Activated CD8-positive, alpha-beta memory T cell treated with anti-CD3 and anti-CD28 coated beads, Interleukin-2, amount 50 U/mL, for 1 hour (primary cell): ENCODE data around the gene CEP290.
A peak's percentile ranks its signal among the peaks of the same experiment; 100 is the strongest.

Source experiments
- DNase-seq: peaks from one replicate; pipeline ENCODE4 v3.0.0-alpha.2; 2020; ENCODE audit errors: extremely low read depth

The CEP290 gene, protein sequence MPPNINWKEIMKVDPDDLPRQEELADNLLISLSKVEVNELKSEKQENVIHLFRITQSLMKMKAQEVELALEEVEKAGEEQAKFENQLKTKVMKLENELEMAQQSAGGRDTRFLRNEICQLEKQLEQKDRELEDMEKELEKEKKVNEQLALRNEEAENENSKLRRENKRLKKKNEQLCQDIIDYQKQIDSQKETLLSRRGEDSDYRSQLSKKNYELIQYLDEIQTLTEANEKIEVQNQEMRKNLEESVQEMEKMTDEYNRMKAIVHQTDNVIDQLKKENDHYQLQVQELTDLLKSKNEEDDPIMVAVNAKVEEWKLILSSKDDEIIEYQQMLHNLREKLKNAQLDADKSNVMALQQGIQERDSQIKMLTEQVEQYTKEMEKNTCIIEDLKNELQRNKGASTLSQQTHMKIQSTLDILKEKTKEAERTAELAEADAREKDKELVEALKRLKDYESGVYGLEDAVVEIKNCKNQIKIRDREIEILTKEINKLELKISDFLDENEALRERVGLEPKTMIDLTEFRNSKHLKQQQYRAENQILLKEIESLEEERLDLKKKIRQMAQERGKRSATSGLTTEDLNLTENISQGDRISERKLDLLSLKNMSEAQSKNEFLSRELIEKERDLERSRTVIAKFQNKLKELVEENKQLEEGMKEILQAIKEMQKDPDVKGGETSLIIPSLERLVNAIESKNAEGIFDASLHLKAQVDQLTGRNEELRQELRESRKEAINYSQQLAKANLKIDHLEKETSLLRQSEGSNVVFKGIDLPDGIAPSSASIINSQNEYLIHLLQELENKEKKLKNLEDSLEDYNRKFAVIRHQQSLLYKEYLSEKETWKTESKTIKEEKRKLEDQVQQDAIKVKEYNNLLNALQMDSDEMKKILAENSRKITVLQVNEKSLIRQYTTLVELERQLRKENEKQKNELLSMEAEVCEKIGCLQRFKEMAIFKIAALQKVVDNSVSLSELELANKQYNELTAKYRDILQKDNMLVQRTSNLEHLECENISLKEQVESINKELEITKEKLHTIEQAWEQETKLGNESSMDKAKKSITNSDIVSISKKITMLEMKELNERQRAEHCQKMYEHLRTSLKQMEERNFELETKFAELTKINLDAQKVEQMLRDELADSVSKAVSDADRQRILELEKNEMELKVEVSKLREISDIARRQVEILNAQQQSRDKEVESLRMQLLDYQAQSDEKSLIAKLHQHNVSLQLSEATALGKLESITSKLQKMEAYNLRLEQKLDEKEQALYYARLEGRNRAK (N-terminal part only)

DNA sequence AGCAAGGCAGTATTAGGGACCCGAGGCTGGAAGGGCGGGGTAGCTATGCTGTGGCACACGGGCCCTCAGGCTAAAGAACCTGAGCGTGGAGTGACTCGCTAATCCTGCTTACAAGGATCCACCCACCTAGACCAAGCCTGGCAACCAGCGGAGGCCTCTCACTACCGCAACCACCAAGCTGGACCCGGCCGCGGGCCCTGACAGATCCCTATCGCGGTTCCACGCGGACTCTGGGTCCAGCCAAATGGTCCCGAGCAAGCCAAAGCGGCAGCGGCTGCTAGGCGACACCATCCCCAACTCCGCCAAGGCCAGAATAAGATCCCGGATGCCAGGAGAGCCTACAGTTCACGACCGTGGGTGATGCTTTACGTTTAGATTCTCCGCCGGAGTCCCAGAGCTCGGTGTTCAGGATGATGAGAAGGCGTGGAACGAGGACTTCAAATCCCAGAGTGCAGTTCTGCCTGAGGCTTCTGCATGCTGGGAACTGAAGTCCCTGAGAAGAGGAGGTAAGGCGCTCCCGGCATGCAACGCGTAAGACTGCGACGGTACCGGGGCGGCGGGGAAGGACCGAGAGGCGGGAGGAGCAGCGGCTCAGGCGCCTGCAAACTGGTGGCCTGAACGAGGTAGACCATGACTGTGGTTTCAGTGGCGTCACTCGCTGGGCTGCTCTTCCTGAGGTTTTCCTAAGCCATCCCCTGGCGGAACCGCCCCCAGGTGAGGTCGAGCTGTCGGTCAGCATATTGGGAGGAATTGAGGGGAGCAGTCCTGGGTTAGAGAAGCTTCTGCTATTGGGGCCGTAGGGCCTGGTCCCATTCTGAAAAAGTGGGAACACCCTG, at the start of gene CEP290, which contains the start of gene TMTC3:
Gene CEP290, minus strand, starts transcription at position 315 of the 836 bp plus-strand sequence. CDS start 781 bp downstream, outside the sequence.
Gene TMTC3, plus strand, starts transcription at position 534 of the 836 bp plus-strand sequence. CDS start 6,009 bp downstream, outside the sequence.
- peak; percentile 83 for DNase-seq

DNA sequence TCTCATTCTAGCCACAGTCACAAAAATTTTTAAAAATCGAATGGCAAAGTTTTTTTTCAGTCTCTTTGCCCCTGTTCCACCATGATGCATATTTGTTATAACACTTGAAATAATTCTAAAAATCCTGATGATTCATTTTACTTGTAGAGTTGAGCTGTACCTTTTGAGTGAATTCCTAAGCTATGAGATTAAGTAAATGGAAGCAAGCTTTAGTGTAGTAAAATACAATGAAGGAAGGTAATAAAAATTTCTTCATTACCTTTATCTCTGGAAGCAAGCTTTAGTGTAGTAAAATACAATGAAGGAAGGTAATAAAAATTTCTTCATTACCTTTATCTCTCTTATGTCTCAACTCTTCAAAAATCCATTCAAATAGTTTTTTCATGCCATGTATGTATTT, 46.3 kb upstream of the CEP290 start:
- no peak for DNase-seq

DNA sequence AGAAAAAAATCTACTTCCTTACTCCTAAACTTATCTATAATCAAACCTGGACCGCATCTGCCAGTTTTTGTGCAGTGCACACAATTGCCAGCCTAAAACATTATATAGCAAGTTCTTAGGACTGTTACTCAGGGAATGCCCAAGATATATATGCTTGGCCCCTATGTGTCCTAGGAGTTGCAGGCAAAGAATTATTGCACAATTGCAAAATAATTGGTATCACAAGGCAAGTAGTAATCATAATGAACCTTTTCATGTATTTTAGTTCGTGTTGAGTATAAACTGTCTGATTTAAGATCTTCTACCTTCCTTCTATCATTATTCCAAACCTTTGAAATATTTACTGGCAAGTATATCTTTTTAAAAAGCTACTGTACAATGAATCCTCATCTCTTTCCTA, 45.7 kb upstream of the CEP290 start:
- DNase-seq, result no peak

DNA sequence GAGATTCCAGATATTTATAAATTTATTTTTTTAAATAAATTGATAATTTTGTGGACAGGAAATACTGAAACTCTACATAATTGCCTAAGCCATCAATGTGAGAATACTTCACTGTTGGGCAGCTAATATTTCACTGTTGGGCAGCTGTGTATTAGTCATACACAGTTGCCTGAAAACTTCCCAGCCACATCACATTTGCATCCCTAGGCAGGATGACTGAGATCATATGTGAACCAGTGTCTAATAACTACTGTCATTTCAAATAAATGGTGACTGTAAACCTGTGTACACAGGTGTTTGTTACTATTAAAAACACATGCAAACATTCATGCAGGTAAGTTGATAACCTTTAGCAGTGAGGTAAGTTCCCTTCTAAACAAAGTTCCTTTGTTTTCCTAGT, 44.1 kb upstream of the CEP290 start:
- DNase-seq, result no peak

DNA sequence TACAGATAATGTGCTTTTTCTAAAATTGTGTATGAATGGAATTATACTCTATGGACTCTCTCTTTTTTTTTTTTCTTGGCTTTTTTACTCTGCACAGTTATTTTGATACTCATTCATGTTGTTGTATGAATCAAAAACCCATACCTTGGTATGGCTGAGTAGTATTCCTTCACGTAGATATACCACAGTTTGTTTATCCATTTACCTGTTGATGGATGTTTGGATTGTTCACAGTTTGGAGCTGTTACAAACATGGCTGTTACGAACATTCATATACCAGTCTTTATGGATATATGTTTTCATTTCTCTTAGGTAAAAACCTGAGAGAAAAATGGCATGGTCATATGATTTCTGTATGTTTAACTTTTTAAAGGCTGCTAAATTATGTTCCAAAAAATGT, 43.4 kb upstream of the CEP290 start:
- no peak for DNase-seq

DNA sequence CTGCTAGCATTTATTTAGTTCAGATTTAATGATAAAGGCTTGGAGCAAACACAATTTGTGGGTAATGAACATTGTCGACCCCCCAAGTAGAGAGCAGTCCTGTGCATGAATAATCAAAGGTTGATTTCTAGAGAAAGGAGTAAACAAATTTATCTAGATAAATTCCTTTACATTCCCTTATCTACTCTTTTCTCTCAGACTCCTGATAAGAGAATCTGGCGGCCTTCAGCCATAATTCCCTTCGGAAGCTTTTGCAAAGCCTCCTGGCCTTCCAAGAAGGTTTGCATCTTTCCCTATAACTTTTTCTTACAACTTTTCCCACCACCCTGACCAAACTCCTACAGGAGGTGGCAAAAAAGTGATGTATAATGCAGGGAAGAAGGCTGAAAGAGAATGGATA, 42.3 kb upstream of the CEP290 start:
- no peak for DNase-seq

DNA sequence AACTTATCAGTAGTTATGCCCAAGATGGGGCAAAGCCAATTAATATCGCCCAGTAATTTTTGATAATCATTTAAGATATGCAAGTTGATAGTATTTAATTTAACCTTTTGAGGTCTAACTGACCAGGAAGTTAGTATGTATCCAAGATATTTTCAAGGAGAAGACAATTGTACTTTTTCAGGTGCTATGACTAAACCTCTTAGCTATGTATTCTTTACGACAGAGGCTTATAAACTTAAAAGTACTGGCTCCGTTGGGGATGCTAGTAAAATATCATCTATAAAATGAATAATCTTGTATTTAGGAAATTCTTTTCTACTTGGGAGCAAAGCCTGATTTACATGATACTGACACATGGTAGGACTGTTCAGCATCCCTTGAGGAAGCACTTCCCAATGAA, 40.5 kb upstream of the CEP290 start:
- no peak for DNase-seq

DNA sequence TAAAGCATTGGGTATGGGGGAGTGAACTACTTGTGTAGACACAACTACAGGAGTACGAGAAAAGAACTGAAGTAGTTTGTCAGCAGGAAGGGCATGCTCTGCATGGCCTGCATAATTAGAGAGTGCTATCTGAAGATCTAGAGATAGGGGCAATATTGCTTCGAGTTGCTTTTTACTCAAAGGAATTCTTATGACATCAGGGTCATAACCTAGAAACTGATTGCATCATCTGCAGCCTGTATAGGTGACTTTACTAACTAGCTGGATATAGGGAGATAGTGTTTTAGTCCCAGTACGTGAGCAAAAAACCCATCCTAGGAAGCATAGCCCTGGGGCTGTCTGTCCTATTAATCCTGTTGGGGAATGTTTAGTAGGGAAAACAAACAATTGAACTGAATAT, 40.0 kb upstream of the CEP290 start:
- DNase-seq, result no peak

DNA sequence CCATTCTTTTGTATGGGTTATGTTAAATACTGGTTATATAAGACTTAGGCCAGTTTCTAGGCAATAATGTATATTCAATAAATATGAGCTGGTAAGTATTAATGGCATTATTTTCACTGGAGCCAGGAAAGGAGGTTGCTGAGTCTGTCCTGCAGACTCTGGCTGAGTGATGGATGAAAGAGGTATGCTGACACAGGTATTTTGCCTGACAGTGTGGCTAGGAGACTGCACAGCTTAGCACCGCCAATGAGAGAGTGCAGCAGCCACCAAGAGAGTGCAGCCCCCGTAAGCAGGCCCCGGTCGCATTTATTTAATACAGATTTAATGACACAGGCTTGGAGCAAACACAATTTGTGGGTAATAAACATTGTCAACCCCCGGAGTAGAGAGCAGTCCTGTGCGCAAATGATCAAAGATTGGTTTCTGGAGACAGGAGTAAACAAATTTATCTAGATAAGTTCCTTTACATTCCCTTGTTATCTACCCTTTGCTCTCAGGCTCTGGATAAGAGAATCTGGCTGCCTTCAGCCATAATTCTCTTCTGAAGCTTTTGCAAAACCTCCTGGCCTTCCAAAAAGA, 37.6 kb upstream of the CEP290 start:
- no peak for DNase-seq

DNA sequence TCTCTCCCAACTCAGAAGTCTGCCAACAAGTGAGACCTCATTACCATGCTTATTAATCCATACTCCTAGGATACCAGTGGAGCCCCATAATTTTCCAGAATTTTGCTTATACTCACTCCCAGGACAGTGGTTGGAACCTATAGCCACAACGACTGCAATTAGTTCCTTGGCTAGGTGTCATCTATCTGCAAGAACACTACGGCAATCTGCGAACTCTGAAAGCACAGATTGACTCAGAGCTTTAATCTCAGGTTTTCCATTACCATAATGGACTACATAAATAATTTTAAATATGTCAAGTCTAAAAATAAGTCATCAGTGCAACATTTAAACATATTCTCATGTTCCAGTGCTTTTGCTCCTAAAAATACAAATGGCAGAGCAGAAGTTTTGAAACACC, 33.7 kb upstream of the CEP290 start:
- no peak for DNase-seq

DNA sequence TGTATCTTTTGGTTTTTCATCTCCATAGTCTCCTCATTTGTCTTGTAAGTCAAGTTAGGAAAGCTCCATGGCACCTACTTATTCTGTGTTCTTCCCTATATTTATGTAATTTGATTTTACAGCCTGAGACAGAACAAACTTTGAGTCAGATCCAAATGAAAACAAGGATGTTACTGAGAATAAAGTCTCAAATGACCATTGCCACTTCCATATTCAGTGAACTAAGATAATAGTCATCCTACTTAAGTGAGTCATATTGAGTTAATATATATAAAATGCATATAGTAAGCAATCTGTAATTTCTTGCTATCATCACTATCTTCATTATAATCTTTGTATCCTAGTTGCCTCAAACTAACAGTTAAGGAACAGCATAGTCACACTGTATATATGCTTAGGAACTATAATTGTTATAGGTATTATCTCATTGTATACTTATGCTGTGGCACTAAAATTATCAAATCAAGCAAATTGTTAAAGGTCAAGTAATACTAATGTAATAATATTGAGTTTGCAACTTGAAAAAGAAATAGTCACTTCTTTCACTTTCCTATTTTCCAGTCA, 31.0 kb upstream of the CEP290 start:
- DNase-seq, result no peak

DNA sequence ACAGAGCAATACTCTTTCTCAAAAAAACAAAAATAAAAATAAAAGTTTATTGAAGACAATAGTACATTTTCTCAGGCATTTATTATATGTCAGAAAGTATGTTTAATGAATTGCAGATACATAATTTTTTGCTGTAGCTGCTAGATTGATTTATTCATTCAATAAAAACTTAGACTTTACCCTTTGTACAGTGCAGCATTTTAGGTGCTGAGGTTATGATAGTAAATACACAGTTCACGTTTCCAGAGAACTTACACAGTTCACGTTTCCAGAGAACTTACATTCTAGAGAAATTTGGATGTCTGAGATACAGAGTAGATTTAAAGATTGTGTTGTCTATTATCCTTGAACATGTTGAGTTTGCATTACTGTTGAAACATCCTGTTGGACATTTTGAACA, 25.5 kb upstream of the CEP290 start:
- no peak for DNase-seq

DNA sequence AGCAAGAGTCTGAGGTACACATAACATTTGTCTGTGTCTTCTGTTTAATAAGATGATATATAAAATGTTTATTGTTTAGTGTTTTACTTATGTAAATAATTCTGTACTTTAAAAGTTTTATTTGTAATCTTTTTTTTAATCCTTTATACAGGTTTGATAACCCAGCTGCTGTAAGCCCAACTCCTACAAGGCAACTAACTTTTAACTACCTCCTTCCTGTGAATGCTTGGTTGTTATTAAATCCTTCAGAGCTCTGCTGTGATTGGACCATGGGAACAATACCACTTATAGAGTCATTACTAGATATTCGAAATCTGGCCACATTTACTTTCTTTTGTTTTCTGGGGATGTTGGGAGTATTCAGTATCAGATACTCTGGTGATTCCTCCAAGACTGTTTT, 24.3 kb upstream of the CEP290 start:
- DNase-seq, result no peak

DNA sequence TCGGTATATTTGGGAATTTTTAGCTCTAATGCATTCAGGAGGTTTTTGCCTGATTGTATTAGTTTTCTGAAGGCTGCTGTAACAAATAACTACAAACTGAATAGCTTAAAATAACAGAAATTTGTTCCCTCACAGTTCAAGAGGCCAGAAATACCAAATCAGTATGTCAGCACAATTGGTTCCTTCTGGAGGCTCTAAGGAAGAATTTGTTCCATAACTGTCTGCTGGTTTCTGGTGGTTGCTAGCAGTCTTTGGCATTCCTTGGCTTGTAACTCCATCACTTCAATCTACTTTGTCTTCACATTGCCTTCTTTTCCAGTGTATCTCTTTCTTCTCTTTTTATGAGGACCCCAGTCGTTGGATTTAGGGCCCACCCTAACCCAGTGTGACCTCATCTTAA, 21.5 kb upstream of the CEP290 start:
- DNase-seq, result no peak

DNA sequence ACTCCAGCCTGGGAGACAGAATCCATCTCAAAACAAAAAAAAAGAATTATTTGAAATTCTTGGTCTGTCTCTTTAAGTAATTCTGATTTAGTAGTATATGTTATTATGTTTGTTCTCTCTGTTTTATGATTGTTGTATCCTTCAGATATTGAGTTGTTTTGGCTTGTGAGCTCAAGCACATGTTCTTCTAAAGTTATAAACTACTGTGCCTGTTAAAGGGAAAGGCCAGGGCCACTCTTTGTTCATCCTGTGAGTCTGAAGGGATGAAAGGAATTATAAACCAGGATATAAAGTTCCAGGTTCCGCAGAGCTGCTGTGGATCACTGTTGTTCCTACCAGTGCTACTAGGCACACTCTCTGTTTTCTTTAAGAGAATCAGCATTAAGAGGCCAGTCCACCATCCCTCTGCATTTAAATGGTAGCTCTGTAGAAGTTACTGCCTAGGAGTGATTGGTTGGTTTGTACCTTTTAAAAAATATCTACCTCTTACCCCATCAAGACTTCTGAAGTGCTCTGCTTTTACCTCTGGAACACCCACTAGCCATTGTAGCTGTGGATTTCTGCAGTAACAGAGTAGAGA, 14.3 kb upstream of the CEP290 start:
- no peak for DNase-seq

DNA sequence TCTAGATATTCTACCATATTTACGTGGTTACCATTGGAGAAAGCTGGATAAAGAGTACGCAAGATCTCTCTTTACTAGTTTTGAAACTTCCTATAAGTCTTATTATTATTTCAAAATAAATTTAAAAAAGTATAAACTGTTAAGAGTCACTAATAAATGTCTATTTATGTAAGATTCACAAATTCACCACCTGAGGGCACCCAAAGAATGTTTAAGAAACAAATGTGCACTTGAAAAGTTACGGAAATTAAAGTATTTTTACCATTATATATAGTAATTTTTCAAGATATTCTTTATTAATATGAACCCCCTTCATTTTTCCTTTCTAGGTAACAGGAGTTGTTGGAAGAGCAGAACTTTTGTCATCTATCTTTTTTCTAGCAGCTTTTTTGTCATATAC, 12.1 kb upstream of the CEP290 start:
- DNase-seq, result no peak

DNA sequence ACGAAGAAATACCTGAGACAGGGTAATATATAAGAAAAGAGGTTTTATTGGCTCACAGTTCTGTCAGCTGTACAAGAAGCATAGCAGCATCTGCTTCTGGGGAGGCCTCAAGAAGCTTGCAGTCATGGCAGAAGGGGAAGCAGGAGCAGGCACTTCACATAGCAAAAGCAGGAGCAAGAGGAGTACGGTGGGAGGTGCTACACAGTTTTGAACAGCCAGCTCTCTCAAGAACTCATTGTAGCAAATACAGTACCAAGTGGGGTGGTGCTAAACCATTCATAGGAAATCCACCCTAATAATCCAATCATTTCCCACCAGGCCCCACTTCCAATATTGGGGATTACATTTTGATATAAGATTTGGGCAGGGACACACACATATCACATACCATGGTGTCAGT, 8.2 kb upstream of the CEP290 start:
- DNase-seq, result no peak

DNA sequence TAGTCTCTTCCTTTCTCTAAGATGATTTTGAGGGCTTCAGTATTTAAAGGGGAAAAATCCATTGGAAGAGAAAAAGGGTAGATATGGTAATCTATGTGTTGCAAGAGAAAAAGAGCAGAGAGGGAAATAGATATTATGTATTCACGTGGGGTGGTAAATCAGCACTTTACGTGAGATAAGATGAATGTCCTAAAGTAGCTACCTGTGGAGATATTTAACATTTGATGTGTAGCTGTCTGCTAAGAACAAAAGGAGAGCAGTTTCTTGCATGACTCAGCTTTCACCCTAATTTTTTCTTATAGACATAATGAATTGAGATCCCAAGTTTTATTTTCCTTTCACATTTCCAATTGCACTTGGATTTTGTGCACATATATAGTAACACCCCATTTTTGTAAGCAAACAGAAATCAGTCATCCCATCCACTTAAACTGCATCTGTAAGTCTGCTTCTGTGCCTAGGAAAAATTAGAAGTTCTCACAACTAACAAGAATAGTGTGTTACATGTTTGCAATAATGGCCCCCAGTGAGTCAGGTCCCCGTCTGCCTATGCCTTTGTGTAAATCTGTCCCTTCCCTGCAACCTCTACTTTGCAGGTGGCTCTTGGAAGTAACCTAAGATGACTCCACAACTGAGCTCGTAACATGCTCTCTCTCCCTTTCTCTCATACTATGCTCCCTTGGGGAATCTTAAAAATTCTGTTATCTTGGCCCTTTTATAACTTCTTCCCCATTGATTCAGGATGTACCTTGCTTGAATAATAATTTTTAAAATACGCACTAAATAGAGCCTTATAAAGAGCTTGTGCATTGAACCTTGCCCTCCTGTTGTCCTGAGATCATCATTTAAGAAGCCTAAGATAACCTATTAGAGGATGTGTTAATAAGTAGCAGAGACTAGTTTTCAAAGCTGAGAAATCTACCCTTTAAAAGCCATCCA, 3.9 kb upstream of the CEP290 start:
- no peak for DNase-seq
